ENCODE data around the gene PUS1.

Gene PUS1

DNA sequence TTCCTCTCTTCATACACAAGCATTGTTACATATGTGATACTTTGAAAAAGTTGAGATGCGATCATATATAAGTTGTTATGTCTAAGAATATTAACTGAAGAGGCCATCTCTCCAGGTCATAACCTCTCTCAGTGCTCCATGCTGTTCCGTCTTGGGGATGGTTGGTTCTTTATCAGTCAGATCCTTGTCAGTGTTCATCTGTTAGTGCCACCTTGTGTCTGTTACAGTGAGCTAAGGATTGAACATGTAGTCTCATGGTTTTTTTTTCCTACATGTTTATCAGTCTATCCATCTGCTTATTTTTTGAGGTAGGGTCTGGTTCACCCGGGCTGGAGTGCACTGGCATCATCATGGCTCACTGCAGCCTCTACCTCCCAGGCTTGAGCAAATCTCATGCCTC is 51.2 kb downstream of the PUS1 start:
- no peak for TF ChIP-seq FOXM1 (IDR thresholded peaks at IDR 0.05; ENCODE audit: borderline replicate concordance, low read depth)
- TF ChIP-seq, protein P1, sequence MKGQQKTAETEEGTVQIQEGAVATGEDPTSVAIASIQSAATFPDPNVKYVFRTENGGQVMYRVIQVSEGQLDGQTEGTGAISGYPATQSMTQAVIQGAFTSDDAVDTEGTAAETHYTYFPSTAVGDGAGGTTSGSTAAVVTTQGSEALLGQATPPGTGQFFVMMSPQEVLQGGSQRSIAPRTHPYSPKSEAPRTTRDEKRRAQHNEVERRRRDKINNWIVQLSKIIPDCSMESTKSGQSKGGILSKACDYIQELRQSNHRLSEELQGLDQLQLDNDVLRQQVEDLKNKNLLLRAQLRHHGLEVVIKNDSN (IDR thresholded peaks at IDR 0.05): no peak
- TF ChIP-seq TCF12 (IDR thresholded peaks at IDR 0.05; ENCODE audit: low read depth): no peak
- TF ChIP-seq, protein P2, sequence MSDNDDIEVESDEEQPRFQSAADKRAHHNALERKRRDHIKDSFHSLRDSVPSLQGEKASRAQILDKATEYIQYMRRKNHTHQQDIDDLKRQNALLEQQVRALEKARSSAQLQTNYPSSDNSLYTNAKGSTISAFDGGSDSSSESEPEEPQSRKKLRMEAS (IDR thresholded peaks at IDR 0.05): no peak
- no peak for TF ChIP-seq NFIC (IDR thresholded peaks at IDR 0.05)
- no peak for TF ChIP-seq CREB1 (IDR thresholded peaks at IDR 0.05; ENCODE audit: low read depth)
- no peak for TF ChIP-seq RAD21 (IDR thresholded peaks at IDR 0.05; ENCODE audit: low read depth)
- TF ChIP-seq TAF1 (IDR thresholded peaks at IDR 0.05; ENCODE audit: low read depth): no peak
- no peak for TF ChIP-seq TEAD4 (IDR thresholded peaks at IDR 0.05)
- no peak for TF ChIP-seq CEBPB (IDR thresholded peaks at IDR 0.05)
- no peak for TF ChIP-seq EGR1 (IDR thresholded peaks at IDR 0.05)
- TF ChIP-seq, protein P3, sequence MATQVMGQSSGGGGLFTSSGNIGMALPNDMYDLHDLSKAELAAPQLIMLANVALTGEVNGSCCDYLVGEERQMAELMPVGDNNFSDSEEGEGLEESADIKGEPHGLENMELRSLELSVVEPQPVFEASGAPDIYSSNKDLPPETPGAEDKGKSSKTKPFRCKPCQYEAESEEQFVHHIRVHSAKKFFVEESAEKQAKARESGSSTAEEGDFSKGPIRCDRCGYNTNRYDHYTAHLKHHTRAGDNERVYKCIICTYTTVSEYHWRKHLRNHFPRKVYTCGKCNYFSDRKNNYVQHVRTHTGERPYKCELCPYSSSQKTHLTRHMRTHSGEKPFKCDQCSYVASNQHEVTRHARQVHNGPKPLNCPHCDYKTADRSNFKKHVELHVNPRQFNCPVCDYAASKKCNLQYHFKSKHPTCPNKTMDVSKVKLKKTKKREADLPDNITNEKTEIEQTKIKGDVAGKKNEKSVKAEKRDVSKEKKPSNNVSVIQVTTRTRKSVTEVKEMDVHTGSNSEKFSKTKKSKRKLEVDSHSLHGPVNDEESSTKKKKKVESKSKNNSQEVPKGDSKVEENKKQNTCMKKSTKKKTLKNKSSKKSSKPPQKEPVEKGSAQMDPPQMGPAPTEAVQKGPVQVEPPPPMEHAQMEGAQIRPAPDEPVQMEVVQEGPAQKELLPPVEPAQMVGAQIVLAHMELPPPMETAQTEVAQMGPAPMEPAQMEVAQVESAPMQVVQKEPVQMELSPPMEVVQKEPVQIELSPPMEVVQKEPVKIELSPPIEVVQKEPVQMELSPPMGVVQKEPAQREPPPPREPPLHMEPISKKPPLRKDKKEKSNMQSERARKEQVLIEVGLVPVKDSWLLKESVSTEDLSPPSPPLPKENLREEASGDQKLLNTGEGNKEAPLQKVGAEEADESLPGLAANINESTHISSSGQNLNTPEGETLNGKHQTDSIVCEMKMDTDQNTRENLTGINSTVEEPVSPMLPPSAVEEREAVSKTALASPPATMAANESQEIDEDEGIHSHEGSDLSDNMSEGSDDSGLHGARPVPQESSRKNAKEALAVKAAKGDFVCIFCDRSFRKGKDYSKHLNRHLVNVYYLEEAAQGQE (IDR thresholded peaks at IDR 0.05; ENCODE audit: low read depth): no peak
- TF ChIP-seq EP300 (IDR thresholded peaks at IDR 0.05; ENCODE audit: borderline replicate concordance): no peak
- no peak for TF ChIP-seq ZBTB7A (IDR thresholded peaks at IDR 0.05; ENCODE audit: low read depth)
- TF ChIP-seq YY1 (IDR thresholded peaks at IDR 0.05; ENCODE audit: low read depth): no peak

DNA sequence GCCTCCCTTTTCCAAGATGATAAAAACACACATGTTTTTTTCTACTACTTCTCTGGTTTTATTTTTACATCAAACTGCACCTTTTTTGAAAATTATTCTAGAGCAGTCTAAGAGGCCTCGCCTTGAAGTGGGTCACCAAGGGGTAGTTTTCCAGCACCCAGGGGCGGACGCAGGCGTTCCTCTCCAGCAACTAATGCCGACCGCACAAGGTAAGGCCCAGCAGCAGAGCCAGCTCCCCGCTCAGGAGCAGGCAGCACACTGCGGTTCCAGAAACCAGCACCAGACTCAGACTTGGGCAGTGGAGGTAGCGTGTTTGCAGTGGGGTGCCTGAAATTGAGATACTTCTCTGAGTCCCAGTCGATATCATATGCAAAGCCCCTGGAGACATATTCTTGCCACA is 52.3 kb downstream of the PUS1 start:
- TF ChIP-seq ZBTB7A (IDR thresholded peaks at IDR 0.05; ENCODE audit: low read depth) (no peak), CREB1 (IDR thresholded peaks at IDR 0.05; ENCODE audit: low read depth) (no peak), CEBPB (IDR thresholded peaks at IDR 0.05) (no peak), FOXM1 (IDR thresholded peaks at IDR 0.05; ENCODE audit: borderline replicate concordance, low read depth) (no peak), RAD21 (IDR thresholded peaks at IDR 0.05; ENCODE audit: low read depth) (no peak), NFIC (IDR thresholded peaks at IDR 0.05) (no peak), TCF12 (IDR thresholded peaks at IDR 0.05; ENCODE audit: low read depth) (no peak), YY1 (IDR thresholded peaks at IDR 0.05; ENCODE audit: low read depth) (no peak)
- TF ChIP-seq, protein P3 (IDR thresholded peaks at IDR 0.05; ENCODE audit: low read depth): no peak

DNA sequence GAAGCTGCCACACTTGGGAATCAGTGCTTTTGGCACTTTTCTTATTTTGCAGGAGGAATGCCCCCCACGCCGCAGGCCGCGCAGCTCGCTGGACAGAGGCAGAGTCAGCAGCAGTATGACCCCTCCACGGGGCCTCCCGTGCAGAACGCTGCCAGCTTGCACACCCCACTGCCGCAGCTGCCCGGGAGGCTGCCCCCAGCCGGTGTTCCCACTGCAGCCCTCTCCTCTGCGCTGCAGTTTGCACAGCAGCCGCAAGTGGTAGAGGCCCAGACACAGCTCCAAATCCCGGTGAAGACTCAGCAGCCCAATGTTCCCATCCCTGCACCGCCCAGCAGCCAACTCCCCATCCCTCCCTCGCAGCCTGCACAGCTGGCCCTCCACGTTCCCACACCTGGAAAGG is 53.0 kb downstream of the PUS1 start:
- TF ChIP-seq, protein P1 (IDR thresholded peaks at IDR 0.05): no peak
- TF ChIP-seq ZBTB7A (IDR thresholded peaks at IDR 0.05; ENCODE audit: low read depth) (no peak), TCF12 (IDR thresholded peaks at IDR 0.05; ENCODE audit: low read depth) (no peak), RAD21 (IDR thresholded peaks at IDR 0.05; ENCODE audit: low read depth) (no peak), CEBPB (IDR thresholded peaks at IDR 0.05) (no peak), NFIC (IDR thresholded peaks at IDR 0.05) (no peak), FOXM1 (IDR thresholded peaks at IDR 0.05; ENCODE audit: borderline replicate concordance, low read depth) (no peak), TAF1 (IDR thresholded peaks at IDR 0.05; ENCODE audit: low read depth) (no peak), YY1 (IDR thresholded peaks at IDR 0.05; ENCODE audit: low read depth) (no peak), EP300 (IDR thresholded peaks at IDR 0.05; ENCODE audit: borderline replicate concordance) (no peak), EGR1 (IDR thresholded peaks at IDR 0.05) (no peak), CREB1 (IDR thresholded peaks at IDR 0.05; ENCODE audit: low read depth) (no peak), TEAD4 (IDR thresholded peaks at IDR 0.05) (no peak)
- TF ChIP-seq, protein P2 (IDR thresholded peaks at IDR 0.05): no peak
- TF ChIP-seq, protein P3 (IDR thresholded peaks at IDR 0.05; ENCODE audit: low read depth): no peak

DNA sequence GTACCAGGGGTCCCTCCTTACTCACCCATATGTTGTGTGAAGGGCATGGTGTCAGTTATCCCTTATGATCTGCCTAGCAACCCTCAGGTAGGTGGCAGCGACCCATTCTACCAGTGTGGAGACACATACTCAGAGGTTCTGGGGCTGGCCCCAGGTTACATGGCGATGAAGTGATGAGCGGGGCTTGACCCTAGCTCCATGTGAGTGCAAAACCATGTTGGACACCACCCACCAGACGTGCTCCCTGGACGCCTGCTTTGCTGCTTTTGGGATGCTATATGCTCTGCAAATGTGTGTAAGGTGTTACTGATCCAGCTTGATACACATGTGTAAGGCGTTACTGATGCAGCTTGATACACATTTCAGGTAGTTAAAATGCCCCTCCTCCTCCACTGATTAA is 54.0 kb downstream of the PUS1 start:
- TF ChIP-seq TCF12 (IDR thresholded peaks at IDR 0.05; ENCODE audit: low read depth) (no peak), TEAD4 (IDR thresholded peaks at IDR 0.05) (no peak), FOXM1 (IDR thresholded peaks at IDR 0.05; ENCODE audit: borderline replicate concordance, low read depth) (no peak), CREB1 (IDR thresholded peaks at IDR 0.05; ENCODE audit: low read depth) (no peak), ZBTB7A (IDR thresholded peaks at IDR 0.05; ENCODE audit: low read depth) (no peak), NFIC (IDR thresholded peaks at IDR 0.05) (no peak), CEBPB (IDR thresholded peaks at IDR 0.05) (no peak), EGR1 (IDR thresholded peaks at IDR 0.05) (no peak), RAD21 (IDR thresholded peaks at IDR 0.05; ENCODE audit: low read depth) (no peak), YY1 (IDR thresholded peaks at IDR 0.05; ENCODE audit: low read depth) (no peak), TAF1 (IDR thresholded peaks at IDR 0.05; ENCODE audit: low read depth) (no peak), EP300 (IDR thresholded peaks at IDR 0.05; ENCODE audit: borderline replicate concordance) (no peak)
- TF ChIP-seq, protein P1 (IDR thresholded peaks at IDR 0.05): no peak
- TF ChIP-seq, protein P3 (IDR thresholded peaks at IDR 0.05; ENCODE audit: low read depth): no peak
- TF ChIP-seq, protein P2 (IDR thresholded peaks at IDR 0.05): no peak
